HCT116 (cell line): ENCODE results near the gene ATAD3C. TPM values are rescaled to one million over a fixed set of nuclear protein-coding genes. Genes with fewer than 3 reads are reported as not detected.

Experiments used
- ATAC-seq: fragments of 200-7000 bp; cut with Tn5 transposase; 2 replicates; pipeline ENCODE4 v1.9.1; 2020; ENCODE audit warnings: mild to moderate bottlenecking, moderate library complexity
- BruUV-seq: library from RNA; stranded (reverse); fragments of 400-500 nt; replicated peaks from 2 replicates; lab custom pipeline; 2021; lab: Mats Ljungman, UMichigan
- CTCF ChIA-PET: fragments of 300-600 bp; sonication (Branson Sonifier 250); formaldehyde crosslinking; loops from one replicate; lab custom pipeline; 2021; ENCODE audit warnings: antibody characterized with exemption; lab: Charles Lee
- POLR2A ChIA-PET: fragments of 300-600, 350-600 bp; sonication (Branson Sonifier 250); formaldehyde crosslinking; loops from one replicate; lab custom pipeline; 2021; ENCODE audit warnings: antibody characterized with exemption; lab: Charles Lee
- RAD21 ChIA-PET, 2 experiments: fragments of 300-600 bp; sonication (Branson Sonifier 250); formaldehyde crosslinking; loops; one replicate each; lab custom pipeline; 2023; ENCODE audit warnings: low total read pairs in 2 of 2; ENCODE audit not compliant: uncharacterized antibody in 2 of 2, unreplicated experiment in 2 of 2, low non-redundant PET in 1 of 2; lab: Charles Lee
- DNase-seq: peaks from one replicate; pipeline ENCODE4 v3.0.0-alpha.2; 2010; ENCODE audit warnings: low read depth, low spot score
- H2AFZ ChIP-seq: fragments of 200-600 bp; shearing (Covaris generic), sonication (generic); 2 replicates; pipeline ENCODE4 v1.6.1; 2017; ENCODE audit warnings: low read depth, mixed run types, mixed read lengths, antibody characterized with exemption, low read length; ENCODE audit not compliant: poor library complexity, severe bottlenecking
- H3K27ac ChIP-seq: 2 replicates; pipeline ENCODE4 v1.5.1; 2012; ENCODE audit warnings: low read depth, low read length
- H3K27me3 ChIP-seq: fragments of 200-600 bp; sonication (generic); 2 replicates; pipeline ENCODE4 v1.6.1; 2016; ENCODE audit warnings: mixed run types, low read length, mixed read lengths; ENCODE audit not compliant: insufficient read depth
- H3K36me3 ChIP-seq, 2 experiments: fragments of 200-500 bp in 1 of 2; fragments of 200-600 bp in 1 of 2; sonication (Bioruptor generic) in 1 of 2; sonication (generic) in 1 of 2; 2 replicates each; pipeline versions ENCODE4 v1.5.1 to v1.6.1; 2014 to 2016; ENCODE audit warnings: low read length in 2 of 2, inconsistent platforms in 1 of 2, mixed read lengths in 1 of 2, mixed run types in 1 of 2; ENCODE audit not compliant: insufficient read depth in 2 of 2, control insufficient read depth in 1 of 2
- H3K4me1 ChIP-seq, 2 experiments: fragments of 200-600 bp in 1 of 2; sonication (generic) in 1 of 2; 2 replicates each; pipeline versions ENCODE4 v1.5.1 to v1.6.1; 2012 to 2017; ENCODE audit warnings: low read length in 2 of 2, inconsistent platforms in 1 of 2, mild to moderate bottlenecking in 1 of 2, mixed read lengths in 1 of 2, mixed run types in 1 of 2, moderate library complexity in 1 of 2; ENCODE audit not compliant: insufficient read depth in 2 of 2, control insufficient read depth in 1 of 2
- H3K4me2 ChIP-seq: fragments of 200-600 bp; sonication (generic); 2 replicates; pipeline ENCODE4 v1.6.1; 2017; ENCODE audit warnings: mixed run types, low read length, mixed read lengths
- H3K4me3 ChIP-seq, 2 experiments: fragments of 200-600 bp in 1 of 2; sonication (generic) in 1 of 2; replicated peaks in 1 of 2; 2 replicates each; pipeline ENCODE4 v1.5.1; 2011 to 2016; ENCODE audit warnings: low read length in 2 of 2, control low read depth in 1 of 2, low read depth in 1 of 2, mild to moderate bottlenecking in 1 of 2, mixed read lengths in 1 of 2, mixed run types in 1 of 2
- H3K79me2 ChIP-seq: fragments of 200-600 bp; sonication (generic); 2 replicates; pipeline ENCODE4 v1.6.1; 2017; ENCODE audit warnings: mild to moderate bottlenecking, mixed run types, low read length, moderate library complexity, mixed read lengths; ENCODE audit not compliant: insufficient read depth
- H3K9ac ChIP-seq: fragments of 200-600 bp; sonication (generic); 2 replicates; pipeline ENCODE4 v1.6.1; 2016; ENCODE audit warnings: low read length, mixed read lengths
- H3K9me2 ChIP-seq: fragments of 200-600 bp; sonication (generic), shearing (Covaris generic); 2 replicates; pipeline ENCODE4 v1.6.1; 2017; ENCODE audit warnings: mixed run types, mild to moderate bottlenecking, moderate library complexity; ENCODE audit not compliant: insufficient read depth
- H3K9me3 ChIP-seq, 2 experiments: fragments of 200-500 bp in 1 of 2; fragments of 200-600 bp in 1 of 2; sonication (Bioruptor generic) in 1 of 2; sonication (generic) in 1 of 2; 2 replicates each; pipeline ENCODE4 v1.6.1; 2014 to 2017; ENCODE audit warnings: low read length in 2 of 2, mixed read lengths in 2 of 2, inconsistent platforms in 1 of 2, low read depth in 1 of 2, mild to moderate bottlenecking in 1 of 2, mixed run types in 1 of 2, moderate library complexity in 1 of 2; ENCODE audit not compliant: control insufficient read depth in 1 of 2, insufficient read depth in 1 of 2
- H4K20me1 ChIP-seq: fragments of 200-600 bp; sonication (generic), shearing (Covaris generic); 2 replicates; pipeline ENCODE4 v1.6.1; 2017; ENCODE audit warnings: mixed run types, mild to moderate bottlenecking, moderate library complexity; ENCODE audit not compliant: insufficient read depth
- CBX3 ChIP-seq: IDR thresholded peaks from 2 replicates; pipeline ENCODE4 v1.6.1; 2012; ENCODE audit warnings: low read depth
- ELF1 ChIP-seq: IDR thresholded peaks from 2 replicates; pipeline ENCODE4 v1.6.1; 2012; ENCODE audit warnings: low read depth, borderline replicate concordance
- EZH2phosphoT487 ChIP-seq: fragments of 200-600 bp; IDR thresholded peaks from 2 replicates; pipeline ENCODE4 v1.6.1; 2018; ENCODE audit warnings: antibody characterized with exemption, borderline replicate concordance
- FOSL1 ChIP-seq: IDR thresholded peaks from 2 replicates; pipeline ENCODE4 v1.6.1; 2012; ENCODE audit warnings: low read depth
- POLR2A ChIP-seq: IDR thresholded peaks from 2 replicates; pipeline ENCODE4 v1.7.0; 2011; ENCODE audit warnings: borderline replicate concordance; ENCODE audit not compliant: insufficient read depth, insufficient read length; ENCODE audit errors: extremely low read depth
- SRF ChIP-seq: IDR thresholded peaks from 2 replicates; pipeline ENCODE4 v1.6.1; 2012; ENCODE audit warnings: low read depth
- intact Hi-C: fragments of 100-400 bp; cut with micrococcal nuclease; formaldehyde crosslinking; loops from 2 replicates; pipeline ENCODE4 v1.10.0; 2022
- total RNA-seq: library from RNA; stranded (reverse); gene quantifications from one replicate; pipeline ENCODE4 v1.2.1, GENCODE V29; 2021; ENCODE audit not compliant: unreplicated experiment
- TF ChIP-seq, protein P1 (sequence below), 3 experiments: fragments of 200-600 bp in 1 of 3; sonication (generic) in 1 of 3; IDR thresholded peaks in 2 of 3; conservative IDR thresholded peaks in 1 of 3; 2 replicates each; pipeline ENCODE4 v1.5.1; 2012 to 2017; ENCODE audit warnings: low read depth in 2 of 3, low read length in 2 of 3, antibody characterized with exemption in 1 of 3, borderline replicate concordance in 1 of 3, control low read depth in 1 of 3, mild to moderate bottlenecking in 1 of 3, mixed read lengths in 1 of 3, mixed run types in 1 of 3, moderate library complexity in 1 of 3; ENCODE audit not compliant: insufficient read depth in 1 of 3

The ATAD3C gene
- total RNA-seq, 1 experiment from 2014 or later, result 0.61 TPM

- TF ChIP-seq POLR2A (no peak), ELF1 (no peak), FOSL1 (no peak), CBX3 (no peak), EZH2phosphoT487 (no peak)
Measured at GRCh38 chr1:1440262-1441001, 9.1 kb upstream of the ATAD3C start (continued).

DNA sequence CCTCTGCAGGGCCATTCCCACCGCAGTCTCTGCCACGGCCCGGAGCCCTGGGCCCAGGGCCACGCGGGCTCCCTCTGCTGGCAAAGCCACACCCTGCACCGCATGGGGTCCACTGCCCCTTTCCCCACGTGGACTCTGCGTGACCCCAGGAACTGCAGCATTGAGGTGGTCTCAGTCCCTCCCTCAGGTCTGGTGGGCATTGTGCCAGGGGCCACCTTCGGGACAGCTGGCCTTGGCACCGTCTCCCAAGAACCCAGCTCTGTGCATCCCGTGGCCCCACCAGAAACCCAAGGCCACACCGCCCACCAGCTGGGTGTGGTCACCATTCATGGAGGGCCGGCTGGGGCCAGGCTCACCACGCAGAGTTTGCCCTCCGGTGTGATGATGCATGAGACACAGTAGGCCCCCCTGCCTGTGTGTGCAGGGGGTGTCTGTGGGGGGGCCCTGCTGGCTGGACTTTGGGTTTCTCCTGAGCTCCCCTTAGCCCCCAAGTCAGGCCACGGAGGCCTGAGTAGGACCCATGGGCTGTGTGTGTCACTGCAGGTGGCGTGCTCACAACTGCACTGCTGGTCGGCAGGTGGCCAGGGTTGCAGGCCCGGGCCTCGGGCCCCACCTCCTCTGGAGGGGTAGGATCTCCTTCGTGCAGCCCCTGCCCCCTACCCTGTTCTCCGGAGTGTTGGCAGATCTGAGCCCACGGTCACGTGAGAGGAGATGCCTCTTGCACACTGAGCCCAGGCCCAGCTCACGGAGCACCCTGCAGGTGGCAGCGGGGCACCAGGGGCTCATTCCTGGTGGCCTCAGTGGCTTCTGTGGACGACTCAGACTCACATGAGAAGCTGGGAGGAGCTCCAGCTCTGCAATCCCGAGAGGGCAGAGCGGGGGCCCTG, 8.2 kb upstream of the ATAD3C start:
- ChIA-PET RAD21 (no interaction called here), CTCF (interaction anchor here (0.8 to 2.9 kb wide), 8 partner anchors 12 to 70 kb away, joined by 3 to 10 read pairs (median 4); partner anchors contain the start of gene CCNL2), POLR2A (interaction anchor here (0.6 kb wide), 1 partner anchor 372 kb away, joined by 7 read pairs; no protein-coding TSS in a partner anchor)
- Histone ChIP-seq H3K9me3 (no peaks in the 10 kb centered on the region), H3K9me2 (no peaks in the 10 kb centered on the region), H3K4me2 (peak overlapping the region; percentile 62), H3K79me2 (peaks cover 20% of the 10 kb centered on the region; the same call in 1 of the 2 replicates), H4K20me1 (no peaks in the 10 kb centered on the region), H3K4me3 (0 out of 4 replicates have a peak overlapping the region, but pooled peaks of 1 of the 2 experiments have one; percentile 13), H2AFZ (no peak overlapping the region), H3K27me3 (no peaks in the 10 kb centered on the region), H3K9ac (peak overlapping the region; percentile 47), H3K4me1 (peaks cover 14 to 25% of the 10 kb centered on the region in 2 experiments), H3K36me3 (no peaks in the 10 kb centered on the region), H3K27ac (peak overlapping the region; percentile 52; the same call in 1 of the 2 replicates)
- peak; percentile 85 for ATAC-seq
- no TSS peak for BruUV-seq
- TF ChIP-seq, protein P1, sequence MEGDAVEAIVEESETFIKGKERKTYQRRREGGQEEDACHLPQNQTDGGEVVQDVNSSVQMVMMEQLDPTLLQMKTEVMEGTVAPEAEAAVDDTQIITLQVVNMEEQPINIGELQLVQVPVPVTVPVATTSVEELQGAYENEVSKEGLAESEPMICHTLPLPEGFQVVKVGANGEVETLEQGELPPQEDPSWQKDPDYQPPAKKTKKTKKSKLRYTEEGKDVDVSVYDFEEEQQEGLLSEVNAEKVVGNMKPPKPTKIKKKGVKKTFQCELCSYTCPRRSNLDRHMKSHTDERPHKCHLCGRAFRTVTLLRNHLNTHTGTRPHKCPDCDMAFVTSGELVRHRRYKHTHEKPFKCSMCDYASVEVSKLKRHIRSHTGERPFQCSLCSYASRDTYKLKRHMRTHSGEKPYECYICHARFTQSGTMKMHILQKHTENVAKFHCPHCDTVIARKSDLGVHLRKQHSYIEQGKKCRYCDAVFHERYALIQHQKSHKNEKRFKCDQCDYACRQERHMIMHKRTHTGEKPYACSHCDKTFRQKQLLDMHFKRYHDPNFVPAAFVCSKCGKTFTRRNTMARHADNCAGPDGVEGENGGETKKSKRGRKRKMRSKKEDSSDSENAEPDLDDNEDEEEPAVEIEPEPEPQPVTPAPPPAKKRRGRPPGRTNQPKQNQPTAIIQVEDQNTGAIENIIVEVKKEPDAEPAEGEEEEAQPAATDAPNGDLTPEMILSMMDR (IDR thresholded peaks at IDR 0.05 in 2 of 3, conservative IDR thresholded peaks at IDR 0.05 in 1 of 3; ENCODE audit: borderline replicate concordance in 1 of 3, insufficient read depth in 1 of 3, low read depth in 2 of 3, low read length in 2 of 3), result peak in 2 of 3 experiments; percentile 90 to 93; a peak in 4 of 6 replicates
- no peak for TF ChIP-seq SRF
- DNase-seq, result no peak
- intact Hi-C loops, result loop anchor here (2.0 kb wide), 1 partner anchor 38 kb away; no protein-coding TSS in a partner anchor
